ENCODE data around the gene FADS6.
A peak's percentile ranks its signal among the peaks of the same experiment; 100 is the strongest.
"Not testable (repeated sequence)": the region's sequence is repeated elsewhere in the genome, so short reads cannot be mapped to it uniquely, and the experiment has no call there.

FADS6 gene

GRCh38 chr17:74870028-74870427, 23.4 kb downstream of the FADS6 start:
- not testable (repeated sequence) for DNase-seq (ENCODE audit: low read depth)

DNA sequence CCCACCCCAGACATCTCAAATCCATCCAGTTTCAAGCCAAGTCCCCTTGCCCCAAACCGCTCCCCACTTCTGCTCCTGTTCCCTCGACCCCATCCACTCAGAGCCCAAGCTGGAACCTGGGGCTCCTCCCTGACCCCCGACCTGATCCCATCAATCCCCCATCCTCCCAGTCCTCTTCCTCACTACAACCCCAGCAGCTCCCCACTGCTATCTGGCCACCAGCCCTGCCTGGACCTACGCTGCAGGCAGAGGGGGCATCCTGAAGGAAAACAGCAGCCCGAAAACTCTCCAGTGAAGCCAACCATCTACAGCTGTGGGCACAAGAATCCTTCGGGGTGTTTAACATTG, 24.6 kb downstream of the FADS6 start:
- no peak for DNase-seq (ENCODE audit: low read depth)

- no peak for DNase-seq (ENCODE audit: low read depth)
Observed at GRCh38 chr17:74868251-74868907, 25.1 kb downstream of the FADS6 start.

- DNase-seq (ENCODE audit: low read depth) = no peak
Observed at GRCh38 chr17:74866198-74866835, 27.1 kb downstream of the FADS6 start.

DNA sequence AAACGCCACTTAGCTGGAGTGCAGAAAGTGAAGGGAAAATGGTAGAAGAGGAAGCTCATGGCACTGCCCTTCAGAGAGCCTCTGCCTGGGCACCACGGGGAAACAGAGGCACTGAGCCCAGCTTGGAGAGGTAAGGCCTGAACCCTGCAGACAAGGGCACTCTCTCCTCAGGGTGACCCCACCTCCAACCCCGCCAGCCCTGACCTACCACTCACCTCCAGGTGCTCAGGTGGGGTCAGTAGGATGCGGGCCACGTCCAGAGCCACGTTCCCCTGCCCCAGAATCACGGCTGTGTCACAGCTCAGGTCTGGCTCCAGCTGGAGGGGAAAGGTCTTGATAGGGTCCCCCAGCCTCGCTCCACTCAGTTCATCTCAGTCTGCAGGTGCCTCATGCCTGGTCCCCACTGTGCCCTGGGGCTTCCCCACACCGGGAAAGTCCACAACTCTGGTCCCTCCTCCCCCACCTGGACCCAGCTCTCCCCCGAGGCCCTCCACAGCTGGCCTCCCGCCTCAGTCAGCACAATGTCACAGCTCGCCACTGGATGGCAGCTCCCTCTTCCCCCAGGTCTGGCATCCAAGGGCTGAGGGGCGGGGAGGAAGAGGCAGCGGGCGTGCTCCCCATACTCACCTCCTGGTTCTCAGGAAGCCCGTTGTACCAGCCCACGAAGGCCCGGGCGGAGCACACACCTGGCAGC, 27.8 kb downstream of the FADS6 start:
- DNase-seq (ENCODE audit: low read depth) = no peak

DNA sequence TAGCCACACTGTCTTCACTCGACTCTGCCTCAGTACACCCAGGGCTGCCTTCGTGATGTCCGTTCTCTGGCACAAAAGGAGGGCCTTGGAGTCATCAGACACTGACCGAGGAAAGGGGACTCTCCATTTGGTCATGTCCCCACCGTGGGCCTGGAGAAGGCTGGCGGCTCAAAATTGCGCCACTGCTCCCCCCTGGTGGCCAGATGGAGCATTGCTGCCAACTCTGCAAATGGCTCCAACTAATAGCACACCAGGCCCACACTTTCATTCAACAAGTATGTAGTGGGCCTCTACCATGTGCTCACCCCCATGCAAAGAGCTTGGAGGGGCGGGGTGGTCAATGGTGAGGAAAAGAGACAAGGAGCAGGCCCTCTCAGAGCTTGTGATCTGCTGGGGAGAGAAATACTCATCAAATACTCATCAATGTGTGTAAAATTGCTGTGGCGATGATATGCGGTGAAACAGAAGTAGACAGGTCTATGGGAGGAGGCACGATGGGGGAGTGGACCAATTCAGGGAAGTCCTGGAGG, 28.5 kb downstream of the FADS6 start:
- peak; percentile 39 for DNase-seq (ENCODE audit: low read depth)

GRCh38 chr17:74864297-74864865, 29.1 kb downstream of the FADS6 start:
- no peak for DNase-seq (ENCODE audit: low read depth)

GRCh38 chr17:74863420-74864296, 29.8 kb downstream of the FADS6 start:
- no peak for DNase-seq (ENCODE audit: low read depth)

DNA sequence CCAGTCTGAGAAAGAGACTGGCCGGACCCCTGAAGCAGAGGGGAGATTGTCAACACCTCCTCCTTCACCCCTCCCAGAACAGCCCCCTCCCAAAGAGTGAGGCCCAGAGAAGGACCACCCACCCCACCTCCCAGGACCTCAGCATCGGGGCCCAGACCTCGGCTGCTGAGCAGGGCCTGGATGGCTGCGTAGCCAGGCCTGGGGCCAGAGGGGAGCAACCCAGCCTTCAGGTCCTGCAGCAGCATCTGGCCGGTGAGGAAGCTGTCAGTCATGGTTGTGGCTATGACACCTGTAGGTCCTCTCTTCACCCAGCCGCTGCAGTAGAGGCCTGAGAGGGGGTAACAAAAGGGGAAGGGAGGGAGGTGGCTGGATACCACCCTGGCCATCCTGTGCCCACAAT, 30.5 kb downstream of the FADS6 start:
- DNase-seq (ENCODE audit: low read depth) = no peak

GRCh38 chr17:74862108-74862901, 31.1 kb downstream of the FADS6 start:
- DNase-seq (ENCODE audit: low read depth) = no peak

DNA sequence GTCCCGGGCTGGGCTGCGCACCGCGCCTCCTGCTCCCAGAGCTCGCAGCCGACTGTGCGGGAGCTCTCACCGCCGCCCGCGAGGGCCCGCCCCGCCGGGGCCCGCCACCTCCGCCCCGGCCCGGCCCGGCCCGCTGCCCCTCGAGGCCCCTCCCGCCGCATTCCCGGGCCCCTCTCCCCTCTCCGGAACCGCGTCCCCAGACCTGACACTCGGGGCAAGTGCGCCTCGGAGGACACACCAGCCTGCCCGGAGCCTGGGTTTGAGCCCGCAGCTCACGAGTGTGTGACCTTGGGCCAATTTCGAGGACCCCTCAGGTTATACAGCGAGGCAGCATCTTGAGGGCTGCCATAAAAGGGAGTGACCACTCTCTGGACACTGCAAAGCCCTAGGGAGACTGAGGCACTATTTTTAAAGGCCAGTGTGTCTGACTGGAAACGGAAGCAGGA, 31.7 kb downstream of the FADS6 start:
- DNase-seq (ENCODE audit: low read depth) = no peak

GRCh38 chr17:74860872-74861661, 32.4 kb downstream of the FADS6 start:
- no peak for DNase-seq (ENCODE audit: low read depth)

- no peak for DNase-seq (ENCODE audit: low read depth)
Observed at GRCh38 chr17:74860229-74860871, 33.1 kb downstream of the FADS6 start.

- no peak for DNase-seq (ENCODE audit: low read depth)
Observed at GRCh38 chr17:74859459-74860228, 33.8 kb downstream of the FADS6 start, which contains the start of gene GRIN2C. GRIN2C (minus strand) TSS chr17:74859885; CDS start chr17:74855092, 4,793 bp downstream.

DNA sequence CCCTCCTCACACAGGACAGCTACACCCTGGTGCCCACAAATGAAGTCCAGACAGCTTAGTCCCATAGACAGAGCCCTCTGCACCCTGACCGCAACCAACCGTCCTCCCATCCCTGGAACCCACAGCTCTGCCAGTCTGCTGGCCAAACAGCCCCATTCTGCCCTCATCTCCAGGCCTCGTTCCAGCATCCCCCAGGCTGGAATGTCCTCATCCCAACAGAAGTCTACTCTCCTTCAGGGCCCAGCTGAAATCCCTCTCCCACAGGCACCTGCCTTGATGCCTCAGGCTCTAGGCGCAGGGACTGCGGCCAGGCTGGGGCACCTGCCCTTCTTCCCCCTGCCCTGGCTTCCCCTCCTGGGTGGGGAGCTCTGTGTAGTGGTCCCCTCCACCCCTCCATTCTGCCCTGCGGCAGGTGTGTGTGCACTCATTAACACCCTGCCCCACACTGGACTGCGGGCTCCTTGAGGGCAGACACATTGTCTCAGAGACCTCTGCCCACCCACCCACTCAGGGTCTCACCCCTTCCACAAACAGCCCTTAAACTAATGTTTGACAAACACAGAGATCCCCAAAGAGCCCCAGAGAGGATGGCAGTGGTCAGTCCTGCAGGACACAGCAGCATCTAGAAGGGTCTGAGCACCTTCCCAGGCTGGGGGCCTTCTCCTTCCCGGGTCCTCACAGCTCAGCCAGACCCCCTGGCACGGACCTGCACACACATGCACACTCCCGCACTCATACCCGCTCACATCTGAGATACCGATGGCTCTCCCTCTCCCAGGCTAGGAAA, 34.6 kb downstream of the FADS6 start:
- DNase-seq (ENCODE audit: low read depth) = no peak

DNA sequence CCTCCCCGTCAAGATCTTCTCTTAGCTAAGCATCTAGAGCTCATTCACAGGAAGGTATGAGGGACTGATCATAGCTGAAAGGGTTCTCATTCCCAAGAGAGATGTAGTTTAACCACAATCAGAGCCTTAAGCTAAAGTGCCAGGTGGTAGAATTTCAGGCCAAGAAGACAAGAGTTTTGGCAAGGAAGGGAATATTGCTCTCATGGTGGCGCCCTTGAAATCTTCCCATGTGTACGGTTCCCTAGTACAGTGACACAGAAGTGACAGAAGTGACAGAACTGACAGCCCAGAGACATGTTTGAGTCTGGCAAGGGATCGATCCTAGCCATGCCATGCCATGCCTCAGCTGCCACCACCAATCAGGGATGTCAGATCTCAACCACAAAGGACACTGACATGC, 36.2 kb downstream of the FADS6 start:
- DNase-seq (ENCODE audit: low read depth) = no peak

DNA sequence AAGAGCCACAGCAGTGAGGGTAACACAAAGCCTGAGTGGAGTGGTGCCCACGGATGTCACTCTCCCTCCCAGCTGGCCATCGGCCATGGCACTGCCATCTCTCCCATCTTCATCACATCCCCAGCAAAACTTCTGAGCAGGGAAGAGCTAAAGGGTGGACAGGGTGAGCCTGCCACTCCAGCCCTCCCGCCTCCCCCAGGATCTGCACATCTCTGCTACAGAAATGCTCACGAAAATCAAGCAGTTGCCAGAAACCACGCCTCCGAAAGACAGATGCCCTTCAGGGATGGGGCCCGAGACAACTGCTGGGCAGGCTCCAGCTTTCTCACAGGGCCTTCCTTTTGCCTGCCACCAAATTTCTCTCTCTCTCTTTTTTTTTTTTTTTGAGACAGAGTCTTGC, 37.3 kb downstream of the FADS6 start:
- DNase-seq (ENCODE audit: low read depth) = no peak

GRCh38 chr17:74855323-74855722, 38.1 kb downstream of the FADS6 start:
- no peak for DNase-seq (ENCODE audit: low read depth)
